Endothelial cell of umbilical vein (primary cell): ENCODE data around the gene ELL2. TPM values are rescaled to one million over a fixed set of nuclear protein-coding genes. Genes with fewer than 3 reads are reported as not detected.

Experiments
- BruUV-seq: library from RNA; stranded (reverse); fragments of 400-500 nt; replicated peaks from 2 replicates; lab custom pipeline; 2021; lab: Mats Ljungman, UMichigan
- CTCF ChIA-PET: fragments of 300-600, 350-600 bp; sonication (Branson Sonifier 250); formaldehyde crosslinking; loops from one replicate; lab custom pipeline; 2021; ENCODE audit warnings: antibody characterized with exemption, inconsistent platforms; lab: Charles Lee
- POLR2A ChIA-PET: fragments of 300-600, 350-600 bp; sonication (Branson Sonifier 250); formaldehyde crosslinking; loops from one replicate; lab custom pipeline; 2021; ENCODE audit warnings: antibody characterized with exemption, inconsistent platforms; lab: Charles Lee
- DNase-seq: peaks from one replicate; pipeline ENCODE4 v3.0.0-alpha.2; 2011; ENCODE audit warnings: low read depth, low spot score
- FAIRE-seq: peaks from 2 replicates; lab custom pipeline; 2011; peaks lifted over from hg19 to GRCh38; lab: Jason Lieb, UNC
- H2AFZ ChIP-seq: 2 replicates; pipeline ENCODE4 v1.6.0; 2012; ENCODE audit warnings: low read depth, low read length, control low read depth, inconsistent platforms
- H3K27ac ChIP-seq: 2 replicates; pipeline ENCODE4 v1.5.1; 2011; ENCODE audit warnings: low read depth, mild to moderate bottlenecking, control low read depth, low read length, moderate library complexity; ENCODE audit not compliant: insufficient read depth
- H3K27me3 ChIP-seq, 2 experiments: 2 replicates each; pipeline versions ENCODE4 v1.6.0 to v1.6.1; 2011; ENCODE audit warnings: low read length in 2 of 2, mixed read lengths in 1 of 2; ENCODE audit not compliant: control insufficient read depth in 2 of 2, insufficient read depth in 2 of 2
- H3K36me3 ChIP-seq, 2 experiments: 2 replicates in 1 of 2; 3 replicates in 1 of 2; pipeline ENCODE4 v1.5.1; 2011; ENCODE audit warnings: low read length in 2 of 2, mild to moderate bottlenecking in 1 of 2, moderate library complexity in 1 of 2; ENCODE audit not compliant: control insufficient read depth in 2 of 2, insufficient read depth in 2 of 2; ENCODE audit errors: extremely low read depth in 1 of 2
- H3K4me1 ChIP-seq: 3 replicates; pipeline ENCODE4 v1.5.1; 2011; ENCODE audit warnings: mild to moderate bottlenecking, low read length; ENCODE audit not compliant: control insufficient read depth, insufficient read depth; ENCODE audit errors: extremely low read depth
- H3K4me2 ChIP-seq: 2 replicates; pipeline ENCODE4 v1.6.1; 2011; ENCODE audit warnings: low read length, control low read depth, mixed read lengths; ENCODE audit not compliant: insufficient read depth
- H3K4me3 ChIP-seq, 3 experiments: fragments of 200-600 bp in 1 of 3; sonication (generic), shearing (Covaris generic) in 1 of 3; replicated peaks in 1 of 3; 2 replicates each; pipeline ENCODE4 v1.5.1; 2011 to 2016; ENCODE audit warnings: control low read depth in 3 of 3, low read length in 3 of 3, mild to moderate bottlenecking in 2 of 3, inconsistent platforms in 1 of 3, low read depth in 1 of 3, moderate library complexity in 1 of 3; ENCODE audit not compliant: insufficient read depth in 1 of 3
- H3K79me2 ChIP-seq: 2 replicates; pipeline ENCODE4 v1.6.0; 2012; ENCODE audit warnings: low read length, inconsistent platforms; ENCODE audit not compliant: control insufficient read depth, insufficient read depth
- H3K9ac ChIP-seq: replicated peaks from 2 replicates; pipeline ENCODE3; 2011; ENCODE audit warnings: low read length, control low read depth; ENCODE audit not compliant: insufficient read depth; ENCODE audit errors: extremely low read depth
- H3K9me1 ChIP-seq: replicated peaks from 3 replicates; pipeline ENCODE4 v1.6.0; 2011; ENCODE audit warnings: mild to moderate bottlenecking, low read length; ENCODE audit not compliant: control insufficient read depth, insufficient read depth; ENCODE audit errors: extremely low read depth
- H3K9me3 ChIP-seq: replicated peaks from 2 replicates; pipeline ENCODE4 v1.5.1; 2012; ENCODE audit warnings: low read length, inconsistent platforms; ENCODE audit not compliant: control insufficient read depth, insufficient read depth
- H4K20me1 ChIP-seq: replicated peaks from 2 replicates; pipeline ENCODE3; 2011; ENCODE audit warnings: mild to moderate bottlenecking, low read length; ENCODE audit not compliant: control insufficient read depth, insufficient read depth; ENCODE audit errors: extremely low read depth
- EZH2 ChIP-seq: IDR thresholded peaks from 2 replicates; pipeline ENCODE4 v1.6.1; 2012; ENCODE audit warnings: borderline replicate concordance, low read depth, mild to moderate bottlenecking, moderate library complexity, low read length, inconsistent platforms; ENCODE audit not compliant: severe bottlenecking
- FOS ChIP-seq: IDR thresholded peaks from 2 replicates; pipeline ENCODE4 v1.6.1; 2011; ENCODE audit warnings: mild to moderate bottlenecking, low read length, moderate library complexity, borderline replicate concordance; ENCODE audit not compliant: insufficient read depth
- GATA2 ChIP-seq: IDR thresholded peaks from 2 replicates; pipeline ENCODE4 v1.7.0; 2011; ENCODE audit warnings: low read depth, mild to moderate bottlenecking, moderate library complexity, mixed read lengths, low read length; ENCODE audit not compliant: insufficient read length, insufficient read depth
- JUN ChIP-seq: IDR thresholded peaks from 2 replicates; pipeline ENCODE4 v1.6.1; 2011; ENCODE audit warnings: borderline replicate concordance, low read depth; ENCODE audit not compliant: insufficient read length, insufficient read depth
- MYC ChIP-seq: IDR thresholded peaks from one replicate; pipeline ENCODE4 v1.6.1; 2011; ENCODE audit warnings: mild to moderate bottlenecking, low read depth, low read length
- POLR2A ChIP-seq: IDR thresholded peaks from 2 replicates; pipeline ENCODE4 v1.6.1; 2012; ENCODE audit warnings: low read depth, mild to moderate bottlenecking, control low read depth, low read length
- POLR2AphosphoS5 ChIP-seq: IDR thresholded peaks from 2 replicates; pipeline ENCODE4 v1.6.1; 2012; ENCODE audit warnings: low read depth, mild to moderate bottlenecking, control low read depth, low read length, moderate library complexity; ENCODE audit not compliant: insufficient read depth
- dilution Hi-C: fragments of 300-500 bp; cut with MboI; formaldehyde crosslinking; loops from one replicate; pipeline ENCODE4 v1.15.0; 2019; ENCODE audit warnings: low sequenced_read_pairs; ENCODE audit not compliant: extremely low pct_ligation_motif_present
- intact Hi-C: fragments of 100-400 bp; cut with micrococcal nuclease; formaldehyde crosslinking; loops from one replicate; pipeline ENCODE4 v1.10.0; 2022
- polyA plus RNA-seq, 4 experiments: library from polyadenylated mRNA; depleted of rRNA in 3 of 4; stranded (reverse) in 3 of 4; unstranded in 1 of 4; fragments of >200 nt; gene quantifications; 2 replicates each; pipeline versions ENCODE4 v1.2.1 to v1.2.3, GENCODE V29; 2011 to 2012; ENCODE audit warnings: missing spikeins in 1 of 4
- total RNA-seq: library from RNA; stranded (reverse); gene quantifications from 2 replicates; pipeline ENCODE4 v1.2.3, GENCODE V29; 2021
- TF ChIP-seq, protein P1 (sequence below): IDR thresholded peaks from 2 replicates; pipeline ENCODE4 v1.6.1; 2011; ENCODE audit not compliant: insufficient read depth, insufficient read length
- TF ChIP-seq, protein P2 (sequence below), 2 donors: IDR thresholded peaks; 1 replicate in 1 of 2; 2 replicates in 1 of 2; pipeline ENCODE4 v1.5.1; 2011; ENCODE audit warnings: low read length in 2 of 2, mild to moderate bottlenecking in 2 of 2, moderate library complexity in 2 of 2, control low read depth in 1 of 2, inconsistent platforms in 1 of 2, low read depth in 1 of 2; ENCODE audit not compliant: insufficient read depth in 1 of 2; ENCODE audit errors: extremely low read depth in 1 of 2

The ELL2 gene
- total and polyA plus RNA-seq, 2 donors (not counting 3 experiments of a cell fraction or from before 2014, with no cell fraction given): 6.8 to 26.0 TPM

GRCh38 chr5:95925378-95925744 is 36.3 kb downstream of the ELL2 start:
- DNase-seq: no peak
- ChIA-PET POLR2A (no interaction called here), CTCF (interaction anchor here (1.5 kb wide), 1 partner anchor 11 kb away, joined by 5 read pairs; no protein-coding TSS in a partner anchor)
- BruUV-seq: no TSS peak
- Histone ChIP-seq H3K36me3 (no peaks in the 10 kb centered on the region), H3K9me3 (no peaks in the 10 kb centered on the region), H3K9me1 (no peaks in the 10 kb centered on the region), H3K9ac (no peak overlapping the region), H2AFZ (no peak overlapping the region), H3K79me2 (peaks cover 12% of the 10 kb centered on the region), H3K27ac (no peak overlapping the region), H3K27me3 (no peaks in the 10 kb centered on the region), H3K4me1 (no peaks in the 10 kb centered on the region), H4K20me1 (no peaks in the 10 kb centered on the region), H3K4me3 (no peak overlapping the region), H3K4me2 (no peak overlapping the region)
- dilution Hi-C loops (no loop called here), intact Hi-C loops (no loop called here)
- FAIRE-seq: no peak
- TF ChIP-seq, protein P1, sequence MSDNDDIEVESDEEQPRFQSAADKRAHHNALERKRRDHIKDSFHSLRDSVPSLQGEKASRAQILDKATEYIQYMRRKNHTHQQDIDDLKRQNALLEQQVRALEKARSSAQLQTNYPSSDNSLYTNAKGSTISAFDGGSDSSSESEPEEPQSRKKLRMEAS: no peak
- TF ChIP-seq EZH2 (no peak), POLR2AphosphoS5 (no peak)

DNA sequence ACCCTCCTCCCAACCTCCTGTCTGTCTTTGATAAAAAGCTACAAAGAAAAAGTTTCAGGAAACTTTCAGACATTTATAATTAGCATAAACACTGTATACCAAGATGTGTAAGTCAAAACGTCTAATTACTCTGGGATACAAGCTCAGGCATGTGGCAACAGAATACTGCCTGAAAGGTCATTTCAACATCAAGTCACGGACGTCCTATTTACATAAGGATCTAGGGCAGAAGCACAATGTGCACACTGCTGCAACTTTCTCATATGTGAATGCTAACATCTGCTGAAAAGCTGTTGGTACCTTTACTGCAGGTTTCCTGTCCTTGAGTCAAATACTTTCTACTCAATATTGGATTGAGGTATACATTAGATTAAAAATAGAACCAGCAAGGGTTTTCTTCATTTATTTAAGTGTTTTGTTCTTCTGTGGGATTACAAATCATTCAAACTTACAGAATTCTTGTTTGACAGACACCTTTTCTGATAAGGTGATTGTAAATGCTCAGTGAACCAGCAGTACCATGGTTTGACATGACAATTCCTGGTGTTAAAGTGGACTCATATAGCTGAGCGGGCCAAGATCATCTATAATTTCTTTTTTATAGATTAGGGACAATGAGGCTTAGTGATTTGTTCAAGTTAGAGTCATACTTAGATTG is 36.8 kb downstream of the ELL2 start:
- POLR2A ChIA-PET: no interaction called here
- no TSS peak for BruUV-seq
- H3K27ac ChIP-seq: no peak overlapping the region
- intact Hi-C loops: no loop called here
- H4K20me1 ChIP-seq: no peaks in the 10 kb centered on the region
- no peaks in the 10 kb centered on the region for H3K9me3 ChIP-seq
- H3K4me2 ChIP-seq: no peak overlapping the region
- no peaks in the 10 kb centered on the region for H3K4me1 ChIP-seq
- no peak overlapping the region for H3K9ac ChIP-seq
- H3K27me3 ChIP-seq: no peaks in the 10 kb centered on the region
- CTCF ChIA-PET: interaction anchor here (1.1 to 1.5 kb wide), 2 partner anchors 11 to 12 kb away, joined by 4 to 5 read pairs; no protein-coding TSS in a partner anchor
- H3K4me3 ChIP-seq: no peak overlapping the region
- TF ChIP-seq, protein P2, sequence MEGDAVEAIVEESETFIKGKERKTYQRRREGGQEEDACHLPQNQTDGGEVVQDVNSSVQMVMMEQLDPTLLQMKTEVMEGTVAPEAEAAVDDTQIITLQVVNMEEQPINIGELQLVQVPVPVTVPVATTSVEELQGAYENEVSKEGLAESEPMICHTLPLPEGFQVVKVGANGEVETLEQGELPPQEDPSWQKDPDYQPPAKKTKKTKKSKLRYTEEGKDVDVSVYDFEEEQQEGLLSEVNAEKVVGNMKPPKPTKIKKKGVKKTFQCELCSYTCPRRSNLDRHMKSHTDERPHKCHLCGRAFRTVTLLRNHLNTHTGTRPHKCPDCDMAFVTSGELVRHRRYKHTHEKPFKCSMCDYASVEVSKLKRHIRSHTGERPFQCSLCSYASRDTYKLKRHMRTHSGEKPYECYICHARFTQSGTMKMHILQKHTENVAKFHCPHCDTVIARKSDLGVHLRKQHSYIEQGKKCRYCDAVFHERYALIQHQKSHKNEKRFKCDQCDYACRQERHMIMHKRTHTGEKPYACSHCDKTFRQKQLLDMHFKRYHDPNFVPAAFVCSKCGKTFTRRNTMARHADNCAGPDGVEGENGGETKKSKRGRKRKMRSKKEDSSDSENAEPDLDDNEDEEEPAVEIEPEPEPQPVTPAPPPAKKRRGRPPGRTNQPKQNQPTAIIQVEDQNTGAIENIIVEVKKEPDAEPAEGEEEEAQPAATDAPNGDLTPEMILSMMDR (IDR thresholded peaks at IDR 0.05; ENCODE audit: extremely low read depth in 1 of 2, insufficient read depth in 1 of 2, low read depth in 1 of 2, low read length in 2 of 2): no peak
- TF ChIP-seq FOS (no peak), EZH2 (no peak), JUN (no peak), POLR2A (no peak), MYC (no peak), POLR2AphosphoS5 (no peak), GATA2 (no peak)
- TF ChIP-seq, protein P1: no peak
- no peak for FAIRE-seq
- no peak overlapping the region for H2AFZ ChIP-seq
- no peaks in the 10 kb centered on the region for H3K9me1 ChIP-seq
- DNase-seq: no peak
- peaks cover 12% of the 10 kb centered on the region for H3K79me2 ChIP-seq
- dilution Hi-C loops: no loop called here
- no peaks in the 10 kb centered on the region for H3K36me3 ChIP-seq
